A673 (cell line): ENCODE results near the gene GAGE10. TPM values are rescaled to one million over a fixed set of nuclear protein-coding genes. Genes with fewer than 3 reads are reported as not detected.
A peak's percentile ranks its signal among the peaks of the same experiment; 100 is the strongest.
"Not testable (repeated sequence)": the region's sequence is repeated elsewhere in the genome, so short reads cannot be mapped to it uniquely, and the experiment has no call there.

ENCODE experiments used
- BruUV-seq: library from RNA; stranded (reverse); fragments of 400-500 nt; replicated peaks from 2 replicates; lab custom pipeline; 2021; lab: Mats Ljungman, UMichigan
- CTCF ChIA-PET: fragments of 300-600 bp; sonication (Branson Sonifier 250); formaldehyde crosslinking; loops from one replicate; lab custom pipeline; 2022; ENCODE audit warnings: antibody characterized with exemption; lab: Charles Lee
- POLR2A ChIA-PET: fragments of 300-600 bp; sonication (Branson Sonifier 250); formaldehyde crosslinking; loops from one replicate; lab custom pipeline; 2022; ENCODE audit warnings: antibody characterized with exemption; ENCODE audit not compliant: low non-redundant PET; lab: Charles Lee
- DNase-seq: peaks from one replicate; pipeline ENCODE4 v3.0.0-alpha.2; 2015; ENCODE audit warnings: low spot score
- H3K27ac ChIP-seq: fragments of 200-600 bp; sonication (generic); 2 replicates; pipeline ENCODE4 v1.5.1; 2016; ENCODE audit warnings: mixed run types, low read depth, mild to moderate bottlenecking, mixed read lengths, antibody characterized with exemption, low read length; ENCODE audit not compliant: poor library complexity, severe bottlenecking
- H3K27me3 ChIP-seq: fragments of 200-600 bp; sonication (generic); replicated peaks from 2 replicates; pipeline ENCODE4 v1.6.1; 2017; ENCODE audit warnings: mixed run types, low read depth, mild to moderate bottlenecking, mixed read lengths, antibody characterized with exemption, low read length; ENCODE audit not compliant: insufficient read depth, poor library complexity
- H3K36me3 ChIP-seq: fragments of 200-600 bp; sonication (generic); 2 replicates; pipeline ENCODE4 v1.6.1; 2016; ENCODE audit warnings: mixed run types, mild to moderate bottlenecking, mixed read lengths, antibody characterized with exemption, low read length; ENCODE audit not compliant: insufficient read depth, poor library complexity, severe bottlenecking
- H3K4me1 ChIP-seq: fragments of 200-600 bp; sonication (generic); 2 replicates; pipeline ENCODE4 v1.6.1; 2017; ENCODE audit warnings: mixed run types, mild to moderate bottlenecking, mixed read lengths, antibody characterized with exemption, low read length; ENCODE audit not compliant: insufficient read depth, poor library complexity, severe bottlenecking
- H3K4me3 ChIP-seq: fragments of 200-600 bp; sonication (generic); 2 replicates; pipeline ENCODE4 v1.5.1; 2016; ENCODE audit warnings: low read depth, mixed run types, mild to moderate bottlenecking, mixed read lengths, low read length; ENCODE audit not compliant: poor library complexity, severe bottlenecking
- H3K9me3 ChIP-seq: fragments of 200-600 bp; sonication (generic); 2 replicates; pipeline ENCODE4 v1.6.1; 2016; ENCODE audit warnings: mixed run types, low read depth, mild to moderate bottlenecking, mixed read lengths, antibody characterized with exemption, low read length; ENCODE audit not compliant: poor library complexity, severe bottlenecking
- CTCF ChIP-seq: fragments of 300-800, 200-600 bp; sonication (generic); conservative IDR thresholded peaks from 2 replicates; pipeline ENCODE4 v1.5.1; 2017; ENCODE audit warnings: low read depth, mild to moderate bottlenecking, antibody characterized with exemption, low read length, moderate library complexity, mixed read lengths
- EZH2 ChIP-seq: fragments of 200-600 bp; sonication (generic); IDR thresholded peaks from 2 replicates; pipeline ENCODE4 v1.6.1; 2017; ENCODE audit warnings: borderline replicate concordance, low read depth, mild to moderate bottlenecking, mixed read lengths, antibody characterized with exemption, low read length; ENCODE audit not compliant: poor library complexity, severe bottlenecking
- intact Hi-C: fragments of 100-400 bp; cut with micrococcal nuclease; formaldehyde crosslinking; loops from one replicate; pipeline ENCODE4 v1.10.0; 2022; ENCODE audit not compliant: unreplicated experiment
- total RNA-seq: library from RNA; stranded (reverse); gene quantifications from 2 replicates; pipeline ENCODE4 v1.2.3, GENCODE V29; 2021

GAGE10 gene
- total RNA-seq, 1 experiment from 2014 or later, result not detected

GRCh38 chrX:49290215-49290614 is 13.2 kb upstream of the GAGE10 start:
- TF ChIP-seq EZH2, result no peak
- no peak for TF ChIP-seq CTCF
- H3K9me3 ChIP-seq, result no peaks in the 10 kb centered on the region
- ChIA-PET POLR2A (no interaction called here), CTCF (no interaction called here)
- no peak overlapping the region for H3K4me3 ChIP-seq
- H3K27ac ChIP-seq, result no peak overlapping the region
- H3K4me1 ChIP-seq, result no peaks in the 10 kb centered on the region
- DNase-seq, result no peak
- H3K27me3 ChIP-seq, result no peaks in the 10 kb centered on the region
- intact Hi-C loops, result no loop called here
- BruUV-seq, result no TSS peak
- no peaks in the 10 kb centered on the region for H3K36me3 ChIP-seq

DNA sequence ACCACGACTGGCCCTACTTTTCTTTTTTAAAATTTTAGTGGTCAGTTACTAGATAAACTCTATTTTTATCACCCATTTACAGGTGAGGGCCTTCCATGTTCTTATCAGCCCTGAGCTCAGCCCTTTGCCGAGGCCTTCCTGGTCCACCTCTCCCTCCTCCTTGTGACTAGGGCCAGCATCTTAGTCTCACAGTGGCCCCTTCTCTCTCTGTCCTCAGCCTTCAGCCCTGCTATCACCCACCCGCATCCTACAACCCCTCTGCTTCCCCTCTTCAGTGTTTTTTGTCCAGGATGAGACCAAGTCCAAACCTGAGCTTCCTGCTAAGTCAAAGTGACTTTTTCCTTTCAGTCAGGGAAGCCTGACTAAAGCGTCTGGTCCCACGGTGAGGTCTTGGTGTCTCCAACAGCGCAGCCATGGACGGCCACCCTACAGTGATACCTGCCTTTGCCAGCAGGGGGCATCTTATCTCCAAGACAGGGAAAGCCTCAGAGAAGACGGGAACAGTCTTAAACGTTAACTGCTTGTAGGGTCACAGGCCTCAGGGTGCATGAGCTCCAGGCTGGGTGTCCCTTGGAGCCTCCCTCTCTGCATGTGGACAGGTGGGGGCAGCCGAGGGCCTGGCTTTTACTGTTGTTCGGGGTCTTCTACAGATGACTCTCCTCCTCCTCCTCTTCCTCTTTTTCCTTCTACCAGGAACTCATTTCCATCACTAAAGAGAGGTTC is 11.7 kb upstream of the GAGE10 start:
- Histone ChIP-seq H3K4me3 (no peak overlapping the region), H3K9me3 (no peaks in the 10 kb centered on the region), H3K36me3 (no peaks in the 10 kb centered on the region), H3K4me1 (no peaks in the 10 kb centered on the region), H3K27ac (no peak overlapping the region), H3K27me3 (no peaks in the 10 kb centered on the region)
- POLR2A ChIA-PET, result no interaction called here
- DNase-seq, result peak; percentile 69
- intact Hi-C loops, result loop anchor here (1.0 kb wide), 1 partner anchor 463 kb away; no protein-coding TSS in a partner anchor
- CTCF ChIA-PET, result interaction anchor here (0.5 kb wide), 1 partner anchor 10 kb away, joined by 3 read pairs; no protein-coding TSS in a partner anchor
- no TSS peak for BruUV-seq
- no peak for TF ChIP-seq EZH2
- peak; percentile 84 for TF ChIP-seq CTCF

GRCh38 chrX:49292400-49293362 is 10.8 kb upstream of the GAGE10 start:
- H3K4me1 ChIP-seq, result no peaks in the 10 kb centered on the region
- H3K4me3 ChIP-seq, result no peak overlapping the region
- no peaks in the 10 kb centered on the region for H3K27me3 ChIP-seq
- no TSS peak for BruUV-seq
- intact Hi-C loops, result loop anchor here (1.0 kb wide), 1 partner anchor 462 kb away; no protein-coding TSS in a partner anchor
- POLR2A ChIA-PET, result no interaction called here
- H3K27ac ChIP-seq, result no peak overlapping the region
- H3K9me3 ChIP-seq, result no peaks in the 10 kb centered on the region
- DNase-seq, result no peak
- CTCF ChIA-PET, result interaction anchor here (0.5 kb wide), 1 partner anchor 9 kb away, joined by 3 read pairs; no protein-coding TSS in a partner anchor
- no peak for TF ChIP-seq CTCF
- TF ChIP-seq EZH2, result no peak
- H3K36me3 ChIP-seq, result no peaks in the 10 kb centered on the region

DNA sequence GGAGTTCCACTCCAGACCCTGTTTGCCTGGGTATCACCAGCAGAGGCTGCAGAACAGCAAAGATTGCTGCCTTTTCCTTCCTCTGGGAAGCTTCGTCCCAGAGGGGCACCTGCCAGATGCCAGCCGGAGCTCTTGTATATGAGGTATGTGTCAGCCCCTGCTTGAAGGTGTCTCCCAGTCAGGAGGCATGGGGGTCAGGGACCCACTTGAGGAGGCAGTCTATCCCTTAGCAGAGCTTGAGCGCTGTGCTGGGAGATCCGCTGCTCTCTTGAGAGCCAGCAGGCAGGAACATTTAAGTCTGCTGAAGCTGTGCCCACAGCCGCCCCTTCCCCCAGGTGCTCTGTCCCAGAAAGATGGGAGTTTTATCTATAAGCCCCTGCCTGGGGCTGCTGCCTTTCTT is 4.2 kb upstream of the GAGE10 start:
- intact Hi-C loops, H3K4me3 ChIP-seq, H3K36me3 ChIP-seq, H3K27me3 ChIP-seq, BruUV-seq, H3K4me1 ChIP-seq, H3K9me3 ChIP-seq, POLR2A ChIA-PET, H3K27ac ChIP-seq, CTCF ChIA-PET, DNase-seq: not testable (repeated sequence)
